ENCODE data around the gene ACSL1.
A peak's percentile ranks its signal among the peaks of the same experiment; 100 is the strongest.

The ACSL1 gene

DNA sequence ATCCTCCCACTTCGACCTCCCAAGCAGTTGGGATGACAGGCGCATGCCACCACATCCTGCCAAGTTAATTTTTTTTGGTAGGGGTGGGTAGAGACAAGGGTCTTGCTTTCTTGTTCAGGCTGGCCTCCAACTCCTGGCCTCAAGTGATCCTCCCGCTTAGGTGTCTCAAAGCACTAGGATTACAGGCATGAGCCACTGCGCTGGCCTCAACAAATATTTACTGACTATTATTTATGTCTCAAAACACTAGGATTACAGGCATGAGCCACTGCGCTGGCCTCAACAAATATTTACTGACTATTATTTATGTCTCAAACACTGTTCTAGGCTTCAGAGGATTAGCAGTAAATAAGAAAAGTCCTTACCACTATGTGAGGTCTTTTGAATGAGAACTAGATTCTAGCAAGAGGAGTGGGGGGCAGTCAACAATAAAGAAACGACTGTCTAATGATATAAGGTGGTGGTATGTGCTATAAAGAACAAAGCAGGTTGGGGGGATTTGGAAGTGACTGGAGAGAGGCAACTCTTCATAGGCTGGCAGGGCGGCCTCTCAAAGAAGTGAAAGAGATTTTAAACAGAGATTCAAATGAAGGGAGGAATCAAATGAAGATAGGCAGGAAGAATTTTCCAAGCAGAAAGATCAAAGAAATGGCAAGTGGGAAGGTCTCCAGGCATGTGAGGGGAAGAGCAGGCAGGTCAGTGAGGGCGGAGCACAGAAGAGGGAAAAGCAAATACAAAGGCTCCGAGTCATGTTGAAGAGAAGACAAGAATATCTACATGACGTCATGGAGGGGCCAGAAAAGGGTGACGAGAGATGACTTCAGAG, 12.7 kb upstream of the ACSL1 start:
- DNase-seq: no peak

GRCh38 chr4:184836613-184837012, 10.8 kb upstream of the ACSL1 start:
- DNase-seq: no peak

- no peak for DNase-seq
Observed at GRCh38 chr4:184833046-184833838, 7.5 kb upstream of the ACSL1 start.

DNA sequence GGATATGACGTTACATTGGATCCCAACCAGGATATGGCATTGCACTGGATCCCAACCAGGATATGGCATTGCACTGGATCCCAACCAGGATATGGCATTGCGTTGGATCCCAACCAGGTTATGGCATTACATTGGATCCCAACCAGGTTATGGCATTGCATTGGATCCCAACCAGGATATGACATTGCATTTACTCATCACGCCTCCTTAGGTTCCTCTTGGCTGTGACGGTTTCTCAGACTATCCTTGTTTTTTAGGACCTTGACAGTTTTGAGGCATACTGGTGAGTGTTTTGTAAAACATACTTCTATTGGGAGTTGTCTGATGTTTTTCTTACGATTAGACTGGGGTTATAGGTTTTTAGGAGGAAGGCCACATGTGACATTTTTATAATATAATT, 5.4 kb upstream of the ACSL1 start:
- no peak for DNase-seq

GRCh38 chr4:184826691-184827270, 1.0 kb upstream of the ACSL1 start:
- DNase-seq: no peak

GRCh38 chr4:184825141-184825895, 450 bp downstream of the ACSL1 start:
- peak; percentile 38 for DNase-seq

DNA sequence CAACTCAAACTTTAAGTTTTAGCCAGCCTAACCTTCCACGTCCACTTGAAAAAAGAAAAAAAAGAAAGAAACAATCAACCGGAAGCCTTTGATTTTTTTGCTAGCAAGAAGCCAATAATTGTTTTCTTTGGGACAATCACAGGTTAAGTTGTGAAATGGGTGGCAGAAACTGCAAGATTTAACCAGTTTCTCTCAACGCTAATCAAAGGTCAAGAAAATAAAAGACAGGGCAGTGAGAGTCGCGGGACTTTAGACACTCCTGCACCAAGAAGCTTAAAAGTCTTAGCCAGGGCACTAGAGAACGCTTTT, 1.0 kb downstream of the ACSL1 start:
- no peak for DNase-seq

GRCh38 chr4:184824081-184824775, 1.5 kb downstream of the ACSL1 start:
- DNase-seq: no peak

DNA sequence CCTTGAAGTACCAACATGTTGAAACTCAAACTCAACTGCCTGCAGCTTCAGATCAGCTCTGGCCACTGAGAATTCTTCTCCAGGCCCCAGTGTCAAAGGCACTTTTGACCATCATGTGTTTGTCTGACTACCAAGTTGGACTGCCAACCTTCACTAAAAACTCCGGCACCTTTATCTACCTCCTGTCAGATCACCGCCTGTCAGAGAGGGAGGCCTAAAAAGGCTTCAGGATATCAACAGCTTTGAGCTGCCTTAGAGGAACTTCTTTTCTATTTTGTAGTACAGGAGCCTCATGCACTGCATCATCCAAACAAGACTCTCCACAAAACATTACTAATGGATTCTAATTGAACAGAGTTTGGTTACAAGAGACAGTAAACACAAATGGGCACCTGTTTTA, 2.8 kb downstream of the ACSL1 start:
- DNase-seq: no peak

- no peak for DNase-seq
Observed at GRCh38 chr4:184822356-184822755, 3.4 kb downstream of the ACSL1 start.

- no peak for DNase-seq
Observed at GRCh38 chr4:184821242-184821641, 4.5 kb downstream of the ACSL1 start.

- no peak for DNase-seq
Observed at GRCh38 chr4:184819786-184820185, 6.0 kb downstream of the ACSL1 start.

GRCh38 chr4:184818216-184818564, 7.6 kb downstream of the ACSL1 start:
- no peak for DNase-seq

DNA sequence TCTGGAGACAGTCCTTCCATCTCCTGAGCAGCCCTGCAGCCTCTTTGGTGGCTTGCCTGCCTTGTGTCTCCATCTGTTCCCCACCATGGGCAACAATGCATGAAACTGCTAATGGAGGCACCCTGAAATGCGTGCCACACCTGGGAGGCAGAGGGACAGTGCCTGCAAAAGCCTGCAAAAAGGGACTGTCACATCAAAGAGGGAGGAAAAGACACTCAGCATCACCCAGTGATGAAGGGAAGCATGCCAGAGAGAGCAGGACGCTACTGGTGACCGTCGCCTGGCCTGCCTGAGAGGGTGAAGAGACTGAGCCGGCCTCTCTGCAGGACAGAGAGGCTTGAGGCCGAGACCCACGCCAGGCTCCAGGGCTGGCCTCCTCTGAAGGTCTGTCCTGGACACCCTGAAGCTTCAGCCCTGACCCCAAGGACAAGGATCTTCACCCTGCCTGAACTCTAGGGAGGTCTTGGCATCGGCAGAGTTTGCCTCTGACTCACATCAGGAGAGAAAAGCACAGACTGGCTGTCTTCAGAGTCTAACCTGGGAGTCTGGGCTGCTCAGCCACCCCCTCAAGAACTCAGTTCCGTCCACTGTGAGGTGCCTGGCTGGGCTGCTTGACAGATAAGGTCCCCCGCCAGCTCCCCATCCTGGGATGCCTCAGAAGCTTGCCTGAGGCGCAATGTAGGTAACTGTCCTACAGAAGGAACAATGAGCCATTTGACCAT, 8.1 kb downstream of the ACSL1 start:
- no peak for DNase-seq

- DNase-seq: no peak
Observed at GRCh38 chr4:184816962-184817361, 8.8 kb downstream of the ACSL1 start.

DNA sequence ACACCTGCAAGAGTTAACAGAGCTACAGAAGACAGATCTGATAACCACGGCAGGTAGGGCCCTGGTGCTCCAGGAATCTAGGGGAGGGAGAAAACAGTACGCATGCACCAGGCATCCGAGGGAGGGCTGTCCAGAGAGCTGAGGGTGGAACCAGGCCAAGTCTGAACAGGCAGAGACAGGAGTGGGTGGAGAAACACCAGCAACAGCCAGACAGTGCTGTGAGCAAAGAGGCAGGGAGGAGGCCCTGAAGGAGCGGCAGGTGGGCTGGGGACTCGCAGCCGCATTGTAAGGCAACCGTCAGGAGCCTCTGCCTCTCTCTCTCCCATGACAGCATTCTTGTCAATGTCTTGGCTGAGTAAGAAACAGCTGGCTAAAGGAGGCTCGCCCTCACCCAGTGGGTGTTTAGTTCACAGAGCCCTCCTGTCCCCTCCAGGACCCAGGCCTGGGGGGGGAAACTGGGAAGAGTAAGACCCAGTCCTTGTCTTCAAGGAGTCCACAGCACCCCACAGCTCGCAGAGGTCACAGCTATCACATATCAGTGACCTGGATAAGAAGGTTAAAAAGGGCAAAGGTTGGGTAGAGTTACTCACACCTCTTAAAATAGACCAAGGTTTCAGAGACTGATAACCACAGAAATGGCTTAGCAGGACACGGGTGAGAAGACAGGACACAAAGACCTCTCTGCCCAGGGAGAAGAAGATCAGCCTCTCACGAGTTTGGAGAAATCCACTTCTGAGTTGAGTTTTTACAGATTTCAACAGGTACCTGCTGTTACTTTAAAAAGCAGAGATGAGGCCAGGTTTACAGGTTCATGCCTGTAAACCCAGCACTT, 10.5 kb downstream of the ACSL1 start:
- no peak for DNase-seq

DNA sequence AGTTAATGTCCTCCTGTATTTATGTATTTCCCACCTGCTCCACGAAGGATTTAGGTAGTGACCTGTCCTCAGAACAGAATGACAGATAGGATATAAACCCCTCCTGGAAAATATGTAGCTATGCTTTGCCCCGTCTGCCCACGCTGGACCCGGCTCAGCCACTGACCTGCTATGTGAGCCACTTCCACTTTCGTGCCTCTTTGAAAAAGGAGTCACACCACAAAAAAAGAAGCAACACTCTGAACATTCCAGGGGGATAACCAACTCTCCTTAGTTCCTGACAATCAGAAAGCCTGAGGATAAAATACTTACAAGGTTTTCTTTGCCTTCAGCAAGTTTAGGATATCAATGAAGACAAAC, 11.1 kb downstream of the ACSL1 start:
- DNase-seq: no peak

GRCh38 chr4:184812651-184813181, 13.1 kb downstream of the ACSL1 start:
- DNase-seq: no peak

GRCh38 chr4:184812199-184812542, 13.6 kb downstream of the ACSL1 start:
- DNase-seq: no peak

DNA sequence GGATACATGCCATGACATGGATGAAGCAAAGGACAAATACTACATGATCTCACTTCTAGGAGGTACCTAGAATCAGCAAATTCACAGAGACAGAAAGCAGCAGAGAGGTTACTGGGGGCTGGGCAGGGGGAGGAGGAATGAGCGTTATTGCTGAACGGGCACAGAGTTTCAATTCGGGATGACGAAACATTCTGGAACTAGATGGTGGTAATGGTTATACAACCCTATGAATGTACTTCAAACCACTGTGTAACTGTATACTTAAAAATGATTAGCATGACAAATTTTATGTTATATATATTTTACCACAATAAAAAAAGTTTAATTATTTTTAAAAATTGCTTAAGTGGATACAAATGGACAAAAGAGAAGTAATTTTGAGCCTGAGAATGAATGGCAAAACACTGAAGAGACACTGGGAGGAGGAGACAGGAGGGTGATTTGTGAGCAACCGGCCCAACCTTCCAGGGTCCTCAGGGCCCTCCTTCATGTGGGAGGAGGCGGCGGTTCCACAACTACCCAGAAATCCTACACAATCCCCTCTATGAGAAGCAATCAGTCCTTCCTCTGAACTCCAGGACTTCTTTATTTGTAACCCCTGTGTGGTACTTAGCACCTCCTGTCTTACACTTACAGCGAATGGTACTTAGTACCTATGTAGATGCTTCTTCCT, 14.1 kb downstream of the ACSL1 start:
- no peak for DNase-seq

DNA sequence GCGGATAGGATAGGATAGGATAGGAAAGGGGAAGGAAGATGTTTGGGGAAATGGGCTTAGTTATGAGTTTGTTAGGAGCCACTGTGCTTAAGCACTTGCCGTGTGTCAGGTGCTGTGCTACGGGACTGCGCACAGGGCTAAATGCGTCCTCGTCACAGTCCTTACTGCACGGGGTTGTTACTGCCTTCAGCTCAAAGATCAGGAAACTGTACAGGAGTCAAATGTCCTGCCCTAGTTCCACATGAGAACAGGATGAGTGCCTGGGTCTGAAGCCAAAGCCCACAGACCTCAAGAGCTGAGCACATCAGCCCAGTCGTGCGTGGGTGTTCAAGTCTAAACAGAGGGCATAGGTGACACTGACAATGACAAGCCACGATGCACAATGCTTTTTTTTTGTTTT, 15.0 kb downstream of the ACSL1 start:
- no peak for DNase-seq
